ENCODE data around the gene ZNF616. TPM values are rescaled to one million over a fixed set of nuclear protein-coding genes. Genes with fewer than 3 reads are reported as not detected.
"Not testable (repeated sequence)": the region's sequence is repeated elsewhere in the genome, so short reads cannot be mapped to it uniquely, and the experiment has no call there.

Gene ZNF616
- polyA plus RNA-seq, 3 donors = 21.3 to 22.0 (median 21.8) TPM

- DNase-seq (ENCODE audit: low read depth in 3 of 3, low spot score in 2 of 3) = no peak
These were observed 27.1 kb downstream of the ZNF616 start for GRCh38 chr19:52112624-52113023.

DNA sequence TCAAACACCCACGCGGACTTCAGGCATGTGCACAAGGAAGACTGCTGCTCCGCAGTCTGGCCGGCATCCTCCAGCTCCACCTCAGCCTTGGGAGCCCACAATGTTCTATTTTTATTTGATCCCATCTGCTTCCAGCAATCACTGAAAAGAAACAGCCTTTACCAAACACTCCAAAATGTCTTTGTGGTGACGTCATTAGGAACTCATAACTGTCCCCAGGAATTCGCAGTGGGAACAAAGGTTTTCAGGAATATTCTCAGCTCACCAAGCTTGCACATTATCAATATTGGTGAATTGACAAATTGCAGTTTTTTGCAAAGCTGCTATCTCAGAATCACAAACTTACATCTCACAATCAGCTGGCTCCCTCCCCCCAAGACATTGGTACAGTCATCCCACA, 29.0 kb downstream of the ZNF616 start:
- DNase-seq (ENCODE audit: low read depth in 3 of 3, low spot score in 2 of 3) = no peak

- DNase-seq (ENCODE audit: low read depth in 3 of 3, low spot score in 2 of 3) = no peak
These were observed 37.0 kb downstream of the ZNF616 start for GRCh38 chr19:52102782-52103181.

DNA sequence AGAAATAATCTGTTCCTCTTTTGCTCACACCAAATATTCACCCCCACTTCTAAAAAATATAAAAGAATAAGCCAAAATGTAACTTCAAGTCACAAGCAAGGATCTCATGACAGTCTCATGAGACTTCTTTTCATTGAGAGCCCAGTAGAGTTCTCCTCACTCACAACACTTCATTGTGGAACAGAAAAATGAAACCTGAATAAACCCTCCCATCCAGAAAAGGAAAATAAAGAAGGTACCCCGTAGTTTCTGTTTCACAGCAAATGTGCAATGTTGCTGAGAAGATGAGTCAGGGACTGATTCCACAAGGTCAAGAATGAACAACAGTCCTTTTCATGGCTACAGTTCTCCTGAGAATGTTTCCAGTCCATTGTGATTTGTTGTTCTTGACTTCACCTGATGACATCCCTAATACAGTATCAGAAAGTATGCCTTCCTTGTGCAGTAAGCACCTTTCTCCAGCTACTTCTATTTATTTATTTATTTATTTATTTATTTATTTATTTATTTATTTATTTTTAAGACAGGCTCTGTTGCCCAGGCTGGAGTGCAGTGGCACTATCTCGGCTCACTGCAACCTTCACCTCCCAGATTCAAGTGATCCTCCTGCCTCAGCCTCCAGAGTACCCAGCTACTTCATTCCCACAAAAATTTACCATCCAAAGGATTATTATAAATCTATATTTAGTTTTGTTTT, 37.7 kb downstream of the ZNF616 start:
- DNase-seq (ENCODE audit: low read depth in 3 of 3, low spot score in 2 of 3) = no peak

- no peak for DNase-seq (ENCODE audit: low read depth in 3 of 3, low spot score in 2 of 3)
These were observed 40.1 kb downstream of the ZNF616 start for GRCh38 chr19:52099497-52100138.

DNA sequence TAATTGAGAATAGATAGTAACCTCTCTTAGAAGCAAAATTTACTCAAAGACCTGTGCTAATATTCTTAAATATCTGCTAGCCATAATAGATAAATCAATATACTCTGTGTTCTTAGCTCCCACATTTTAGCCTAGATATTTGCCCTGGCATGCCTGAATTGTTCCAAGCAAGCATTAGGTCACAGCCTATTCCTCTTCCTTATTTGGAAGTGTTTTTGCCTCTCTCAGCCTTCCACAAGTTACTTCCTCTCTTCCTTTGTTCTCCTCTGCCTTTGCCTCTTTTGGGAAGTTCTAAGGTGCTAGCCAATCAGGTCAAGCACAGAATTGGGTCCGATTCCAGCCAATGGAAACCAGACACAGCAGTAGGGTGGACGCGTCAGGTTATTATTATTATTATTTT, 43.3 kb downstream of the ZNF616 start:
- not testable (repeated sequence) for DNase-seq (ENCODE audit: low read depth in 3 of 3, low spot score in 2 of 3)

GRCh38 chr19:52095172-52096014, 44.3 kb downstream of the ZNF616 start, which contains the start of gene ZNF841:
TSS of gene ZNF841 (minus strand) at chr19:52095765. CDS start at chr19:52084801, 10,964 bp downstream.
- DNase-seq (ENCODE audit: low read depth in 3 of 3, low spot score in 2 of 3) = peak; percentile 58 to 80 (median 75)

DNA sequence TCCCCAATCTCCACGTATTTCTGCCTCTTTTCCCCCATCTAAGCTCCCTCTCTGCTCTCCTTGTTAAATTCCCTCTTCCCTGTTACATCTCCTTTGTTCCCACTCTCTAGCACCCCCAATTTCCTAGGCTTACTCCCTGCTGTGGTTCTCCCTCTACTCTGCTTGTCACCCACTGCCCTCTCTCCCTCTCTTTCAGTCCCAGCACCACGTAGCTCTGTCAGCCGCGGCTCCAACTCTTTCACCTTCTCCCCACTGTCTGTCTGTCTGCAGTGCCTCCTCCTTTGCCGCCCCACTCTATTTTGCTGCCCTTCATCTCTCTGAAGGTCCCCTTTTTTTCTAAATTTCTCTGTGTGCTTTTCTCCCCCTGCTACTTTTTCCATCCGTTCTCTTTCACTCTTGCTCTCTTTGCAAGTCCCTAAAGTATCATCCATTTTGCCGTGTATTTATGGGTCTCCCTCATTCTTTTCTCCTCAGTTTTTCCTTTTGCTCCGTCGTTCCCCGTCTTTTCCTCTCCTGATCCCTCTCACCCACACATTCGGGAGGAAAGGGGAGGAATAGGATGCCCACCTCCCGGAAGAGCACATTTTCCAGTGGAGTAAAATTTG, 45.1 kb downstream of the ZNF616 start:
- DNase-seq (ENCODE audit: low read depth in 3 of 3, low spot score in 2 of 3) = no peak

GRCh38 chr19:52086481-52086880, 53.3 kb downstream of the ZNF616 start:
- DNase-seq (ENCODE audit: low read depth in 3 of 3, low spot score in 2 of 3) = no peak

- DNase-seq (ENCODE audit: low read depth in 3 of 3, low spot score in 2 of 3) = no peak
These were observed 69.2 kb downstream of the ZNF616 start for GRCh38 chr19:52070496-52070895.

DNA sequence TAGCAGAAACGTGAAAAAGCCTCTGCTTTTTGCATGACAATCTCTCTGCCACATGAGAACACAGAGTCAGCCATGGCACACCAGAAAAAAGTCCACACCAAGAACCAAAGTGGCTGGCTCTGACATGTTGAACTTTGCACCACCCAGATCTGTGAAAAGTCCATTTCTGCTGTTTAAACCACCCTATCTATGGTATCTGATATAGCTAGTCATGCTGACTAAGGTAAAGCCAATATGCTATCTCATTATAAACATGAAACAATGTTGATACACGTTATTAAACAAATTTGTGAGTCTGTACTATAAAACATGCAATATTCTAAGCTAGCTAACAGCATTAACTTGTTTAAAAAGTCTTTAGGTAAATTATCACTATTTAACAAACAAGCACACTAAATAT, 70.1 kb downstream of the ZNF616 start:
- no peak for DNase-seq (ENCODE audit: low read depth in 3 of 3, low spot score in 2 of 3)

DNA sequence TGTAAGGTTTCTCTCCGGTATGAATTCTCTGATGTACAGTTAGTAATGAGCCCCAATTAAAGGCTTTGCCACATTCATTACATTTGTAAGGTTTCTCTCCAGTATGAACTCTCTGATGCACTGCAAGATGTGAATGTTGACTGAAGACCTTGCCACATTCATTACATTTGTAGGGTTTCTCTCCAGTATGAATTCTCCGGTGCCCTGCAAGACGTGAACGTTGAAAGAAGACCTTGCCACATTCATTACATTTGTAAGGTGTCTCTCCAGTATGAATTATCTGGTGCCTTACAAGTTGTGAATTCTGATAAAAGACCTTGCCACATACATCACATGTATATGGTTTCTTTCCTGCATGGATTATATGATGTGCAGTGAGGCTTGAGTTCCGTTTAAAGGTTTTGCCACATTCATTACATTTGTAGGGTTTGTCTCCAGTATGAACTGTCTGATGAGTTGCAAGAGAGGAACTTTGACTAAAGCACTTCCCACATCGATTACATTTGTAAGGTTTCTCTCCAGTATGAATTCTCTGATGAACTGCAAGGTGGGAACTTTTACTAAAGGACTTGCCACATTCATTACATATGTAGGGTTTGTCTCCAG, 73.4 kb downstream of the ZNF616 start:
- DNase-seq (ENCODE audit: low read depth in 3 of 3, low spot score in 2 of 3) = no peak

GRCh38 chr19:52065399-52065798, 74.3 kb downstream of the ZNF616 start:
- DNase-seq (ENCODE audit: low read depth in 3 of 3, low spot score in 2 of 3) = no peak

Other genes starting within 250 kb of the ZNF616 start
- 10 to 100 TPM; 29.1 to 34.0 (median 33.0) TPM for gene ZNF649, start 234.9 kb downstream of the ZNF616 start, polyA plus RNA-seq (ENCODE audit: insufficient read length in 3 of 3)
- gene ZNF613, start 212.5 kb downstream of the ZNF616 start, polyA plus RNA-seq (ENCODE audit: insufficient read length in 3 of 3) = 10 to 100 TPM; 12.3 to 16.9 (median 16.5) TPM
- 10 to 100 TPM; 18.8 to 22.8 (median 21.5) TPM for gene ZNF350, start 153.1 kb downstream of the ZNF616 start, polyA plus RNA-seq (ENCODE audit: insufficient read length in 3 of 3)
- gene ZNF615, start 131.7 kb downstream of the ZNF616 start, polyA plus RNA-seq (ENCODE audit: insufficient read length in 3 of 3) = 10 to 100 TPM; 19.6 to 20.5 (median 20.4) TPM
- 10 to 100 TPM; 17.3 to 19.0 (median 17.8) TPM for gene ZNF614, start 111.6 kb downstream of the ZNF616 start, polyA plus RNA-seq (ENCODE audit: insufficient read length in 3 of 3)
- gene ZNF432, start 91.1 kb downstream of the ZNF616 start, polyA plus RNA-seq (ENCODE audit: insufficient read length in 3 of 3) = 10 to 100 TPM; 21.3 to 25.0 (median 23.0) TPM
- gene ZNF841, start 44.2 kb downstream of the ZNF616 start, polyA plus RNA-seq (ENCODE audit: insufficient read length in 3 of 3) = 10 to 100 TPM; 12.7 to 16.2 (median 13.8) TPM
- gene ZNF836, start 31.7 kb upstream of the ZNF616 start, polyA plus RNA-seq (ENCODE audit: insufficient read length in 3 of 3) = 10 to 100 TPM; 17.2 to 21.4 (median 18.2) TPM
- gene PPP2R1A, start 50.1 kb upstream of the ZNF616 start, polyA plus RNA-seq (ENCODE audit: insufficient read length in 3 of 3) = 100 to 1,000 TPM; 423 to 502 (median 490) TPM
- gene ZNF766, start 129.6 kb upstream of the ZNF616 start, polyA plus RNA-seq (ENCODE audit: insufficient read length in 3 of 3) = 10 to 100 TPM; 19.7 to 25.0 (median 23.5) TPM
- gene ZNF480, start 157.2 kb upstream of the ZNF616 start, polyA plus RNA-seq (ENCODE audit: insufficient read length in 3 of 3) = 10 to 100 TPM; 16.5 to 20.5 (median 18.8) TPM
- 10 to 100 TPM; 13.4 to 14.0 (median 13.7) TPM for gene ZNF610, start 196.3 kb upstream of the ZNF616 start, polyA plus RNA-seq (ENCODE audit: insufficient read length in 3 of 3)
- 10 to 100 TPM; 20.0 to 29.7 (median 21.7) TPM for gene ZNF880, start 230.0 kb upstream of the ZNF616 start, polyA plus RNA-seq (ENCODE audit: insufficient read length in 3 of 3)

Data from right renal cortex interstitium (tissue), 3 donors.